BLaER1 treated with 17β-estradiol and CSF1 and Interleukin-3, amounts not matched to agents 10 nM and 100 nM (cell line): ENCODE data around the gene DPPA2.
"Not testable (repeated sequence)": the region's sequence is repeated elsewhere in the genome, so short reads cannot be mapped to it uniquely, and the experiment has no call there.

Experiments used
- H3K27ac ChIP-seq, 11 experiments: shearing (Covaris generic); formaldehyde crosslinking; 2 replicates each; pipeline ENCODE4 v1.8.1; 2022
- H3K27me3 ChIP-seq, 11 experiments: shearing (Covaris generic); formaldehyde crosslinking; 2 replicates each; pipeline ENCODE4 v1.8.1; 2022
- H3K36me3 ChIP-seq, 11 experiments: shearing (Covaris generic); formaldehyde crosslinking; 2 replicates each; pipeline ENCODE4 v1.8.1; 2022
- H3K4me1 ChIP-seq, 10 experiments: shearing (Covaris generic); formaldehyde crosslinking; 2 replicates each; pipeline ENCODE4 v1.8.1; 2022
- H3K4me2 ChIP-seq, 11 experiments: shearing (Covaris generic); formaldehyde crosslinking; 2 replicates each; pipeline ENCODE4 v1.8.1; 2022
- H3K4me3 ChIP-seq, 10 experiments: shearing (Covaris generic); formaldehyde crosslinking; 2 replicates each; pipeline ENCODE4 v1.8.1; 2022
- H3K9ac ChIP-seq, 11 experiments: shearing (Covaris generic); formaldehyde crosslinking; 2 replicates each; pipeline ENCODE4 v1.8.1; 2022
- H3K9me3 ChIP-seq, 11 experiments: shearing (Covaris generic); formaldehyde crosslinking; replicated peaks in 1 of 11; 2 replicates each; pipeline ENCODE4 v1.8.1; 2022
- H4K20me1 ChIP-seq, 11 experiments: shearing (Covaris generic); formaldehyde crosslinking; 2 replicates each; pipeline ENCODE4 v1.8.1; 2022
- Cebpa-rat ChIP-seq, 11 experiments: shearing (Covaris generic); IDR thresholded peaks; 2 replicates each; pipeline ENCODE4 v1.8.1; 2022

DPPA2 gene

GRCh38 chr3:109316162-109316730, at the start of gene DPPA2:
TSS of gene DPPA2 (minus strand) at chr3:109316517. CDS start at chr3:109314542, 1,975 bp downstream.
- H3K9ac ChIP-seq: no peak within 1 kb of the TSS
- no peaks in the 10 kb centered on the region for H3K27me3 ChIP-seq
- TF ChIP-seq Cebpa-rat (IDR thresholded peaks at IDR 0.05): no peak
- H3K9me3 ChIP-seq: no peaks in the 10 kb centered on the region
- no peak within 1 kb of the TSS for H3K27ac ChIP-seq
- no peaks in the 10 kb centered on the region for H3K4me1 ChIP-seq
- H3K36me3 ChIP-seq: no peaks in the 10 kb centered on the region
- no peak within 1 kb of the TSS for H3K4me3 ChIP-seq
- no peak within 1 kb of the TSS for H3K4me2 ChIP-seq
- no peaks in the 10 kb centered on the region for H4K20me1 ChIP-seq

- TF ChIP-seq Cebpa-rat (IDR thresholded peaks at IDR 0.05): no peak
- Histone ChIP-seq H3K4me3 (no peak overlapping the region), H3K9me3 (no peaks in the 10 kb centered on the region), H3K36me3 (no peaks in the 10 kb centered on the region), H3K27me3 (no peaks in the 10 kb centered on the region), H4K20me1 (no peaks in the 10 kb centered on the region), H3K4me1 (no peaks in the 10 kb centered on the region), H3K9ac (no peak overlapping the region), H3K4me2 (no peak overlapping the region), H3K27ac (no peak overlapping the region)
These were observed 47.8 kb upstream of the DPPA2 start for GRCh38 chr3:109364088-109364487.

GRCh38 chr3:109363634-109364033, 47.3 kb upstream of the DPPA2 start:
- Histone ChIP-seq H3K4me2 (no peak overlapping the region), H3K4me3 (no peak overlapping the region), H3K27me3 (no peaks in the 10 kb centered on the region), H3K9ac (no peak overlapping the region), H3K4me1 (no peaks in the 10 kb centered on the region), H3K27ac (no peak overlapping the region), H3K9me3 (no peaks in the 10 kb centered on the region), H4K20me1 (no peaks in the 10 kb centered on the region), H3K36me3 (no peaks in the 10 kb centered on the region)
- TF ChIP-seq Cebpa-rat (IDR thresholded peaks at IDR 0.05): no peak

- Histone ChIP-seq H3K4me1 (no peaks in the 10 kb centered on the region), H3K9ac (no peak overlapping the region), H3K4me3 (no peak overlapping the region), H3K9me3 (no peaks in the 10 kb centered on the region), H3K27ac (no peak overlapping the region), H3K36me3 (no peaks in the 10 kb centered on the region), H3K4me2 (no peak overlapping the region), H3K27me3 (no peaks in the 10 kb centered on the region), H4K20me1 (no peaks in the 10 kb centered on the region)
- TF ChIP-seq Cebpa-rat (IDR thresholded peaks at IDR 0.05): no peak
These were observed 46.5 kb upstream of the DPPA2 start for GRCh38 chr3:109362823-109363222.

GRCh38 chr3:109358809-109359208, 42.5 kb upstream of the DPPA2 start:
- H3K36me3 ChIP-seq, H3K4me3 ChIP-seq, H3K4me2 ChIP-seq, H4K20me1 ChIP-seq, H3K9me3 ChIP-seq, H3K9ac ChIP-seq, H3K27me3 ChIP-seq, H3K27ac ChIP-seq, H3K4me1 ChIP-seq: not testable (repeated sequence)

- Histone ChIP-seq H3K27ac (no peak overlapping the region), H3K27me3 (no peaks in the 10 kb centered on the region), H3K9me3 (no peaks in the 10 kb centered on the region), H3K36me3 (no peaks in the 10 kb centered on the region), H4K20me1 (no peaks in the 10 kb centered on the region), H3K4me1 (no peaks in the 10 kb centered on the region), H3K4me2 (no peak overlapping the region), H3K9ac (no peak overlapping the region), H3K4me3 (no peak overlapping the region)
- TF ChIP-seq Cebpa-rat (IDR thresholded peaks at IDR 0.05): no peak
These were observed 40.3 kb upstream of the DPPA2 start for GRCh38 chr3:109356442-109357155.

- Histone ChIP-seq H3K4me3 (no peak overlapping the region), H3K4me2 (no peak overlapping the region), H3K4me1 (no peaks in the 10 kb centered on the region), H3K36me3 (no peaks in the 10 kb centered on the region), H3K9me3 (no peaks in the 10 kb centered on the region), H3K27me3 (no peaks in the 10 kb centered on the region), H3K27ac (no peak overlapping the region), H4K20me1 (no peaks in the 10 kb centered on the region), H3K9ac (no peak overlapping the region)
- no peak for TF ChIP-seq Cebpa-rat (IDR thresholded peaks at IDR 0.05)
These were observed 39.5 kb upstream of the DPPA2 start for GRCh38 chr3:109355625-109356441.

GRCh38 chr3:109353057-109353456, 36.7 kb upstream of the DPPA2 start:
- Histone ChIP-seq H3K36me3 (no peaks in the 10 kb centered on the region), H3K27ac (no peak overlapping the region), H3K9me3 (0 out of 22 replicates have a peak, but pooled peaks cover 0 to 7% (median 0%) of the 10 kb centered on the region in 11 experiments), H3K27me3 (no peaks in the 10 kb centered on the region), H3K9ac (no peak overlapping the region), H4K20me1 (no peaks in the 10 kb centered on the region), H3K4me3 (no peak overlapping the region), H3K4me1 (no peaks in the 10 kb centered on the region), H3K4me2 (no peak overlapping the region)
- no peak for TF ChIP-seq Cebpa-rat (IDR thresholded peaks at IDR 0.05)

GRCh38 chr3:109351231-109351630, 34.9 kb upstream of the DPPA2 start:
- H3K4me2 ChIP-seq: no peak overlapping the region
- no peaks in the 10 kb centered on the region for H3K27me3 ChIP-seq
- 0 out of 22 replicates have a peak, but pooled peaks cover 0 to 10% (median 0%) of the 10 kb centered on the region in 11 experiments for H3K9me3 ChIP-seq
- no peaks in the 10 kb centered on the region for H4K20me1 ChIP-seq
- H3K4me1 ChIP-seq: no peaks in the 10 kb centered on the region
- no peak overlapping the region for H3K27ac ChIP-seq
- no peak overlapping the region for H3K4me3 ChIP-seq
- TF ChIP-seq Cebpa-rat (IDR thresholded peaks at IDR 0.05): no peak
- H3K9ac ChIP-seq: no peak overlapping the region
- no peaks in the 10 kb centered on the region for H3K36me3 ChIP-seq
